Measurements from ENCODE around the gene PDE4B.
A peak's percentile ranks its signal among the peaks of the same experiment; 100 is the strongest.
"Not testable (repeated sequence)": the region's sequence is repeated elsewhere in the genome, so short reads cannot be mapped to it uniquely, and the experiment has no call there.

Gene PDE4B

GRCh38 chr1:66069976-66070876 lies 277.5 kb downstream of the PDE4B start:
- DNase-seq = no peak

- no peak for DNase-seq
These were observed 280.7 kb downstream of the PDE4B start for GRCh38 chr1:66073388-66073787.

GRCh38 chr1:66074147-66074546 lies 281.5 kb downstream of the PDE4B start:
- DNase-seq = no peak

GRCh38 chr1:66078412-66078811 lies 285.7 kb downstream of the PDE4B start:
- no peak for DNase-seq

GRCh38 chr1:66083003-66083402 lies 290.3 kb downstream of the PDE4B start:
- no peak for DNase-seq

GRCh38 chr1:66084442-66084841 lies 291.7 kb downstream of the PDE4B start:
- no peak for DNase-seq

- no peak for DNase-seq
These were observed 292.9 kb downstream of the PDE4B start for GRCh38 chr1:66085600-66085999.

GRCh38 chr1:66088787-66089186 lies 296.1 kb downstream of the PDE4B start:
- DNase-seq = peak; percentile 9

- DNase-seq = no peak
These were observed 298.3 kb downstream of the PDE4B start for GRCh38 chr1:66090859-66091457.

GRCh38 chr1:66095190-66095589 lies 302.5 kb downstream of the PDE4B start:
- DNase-seq = peak; percentile 10

GRCh38 chr1:66100959-66101358 lies 308.3 kb downstream of the PDE4B start:
- not testable (repeated sequence) for DNase-seq

- DNase-seq = not testable (repeated sequence)
These were observed 311.4 kb downstream of the PDE4B start for GRCh38 chr1:66104076-66104475.

- no peak for DNase-seq
These were observed 315.9 kb downstream of the PDE4B start for GRCh38 chr1:66108624-66109023.

- DNase-seq = no peak
These were observed 320.2 kb downstream of the PDE4B start for GRCh38 chr1:66112744-66113400.

- no peak for DNase-seq
These were observed 326.5 kb downstream of the PDE4B start for GRCh38 chr1:66119148-66119547.

- DNase-seq = no peak
These were observed 332.0 kb downstream of the PDE4B start for GRCh38 chr1:66124670-66125069.

- not testable (repeated sequence) for DNase-seq
These were observed 335.9 kb downstream of the PDE4B start for GRCh38 chr1:66128641-66129040.

GRCh38 chr1:66132324-66132723 lies 339.6 kb downstream of the PDE4B start:
- no peak for DNase-seq

- DNase-seq = no peak
These were observed 341.3 kb downstream of the PDE4B start for GRCh38 chr1:66134004-66134403.

GRCh38 chr1:66135161-66135560 lies 342.5 kb downstream of the PDE4B start:
- no peak for DNase-seq

GRCh38 chr1:66136423-66136822 lies 343.7 kb downstream of the PDE4B start:
- not testable (repeated sequence) for DNase-seq

- DNase-seq = peak; percentile 20
These were observed 344.5 kb downstream of the PDE4B start for GRCh38 chr1:66137235-66137634.

GRCh38 chr1:66138613-66139012 lies 345.9 kb downstream of the PDE4B start:
- no peak for DNase-seq

GRCh38 chr1:66140072-66140471 lies 347.4 kb downstream of the PDE4B start:
- DNase-seq = no peak

All from HCEC 1CT (cell line).